Measurements from ENCODE around the gene GPR61. TPM values are rescaled to one million over a fixed set of nuclear protein-coding genes. Genes with fewer than 3 reads are reported as not detected.
A peak's percentile ranks its signal among the peaks of the same experiment; 100 is the strongest.

Gene GPR61, protein sequence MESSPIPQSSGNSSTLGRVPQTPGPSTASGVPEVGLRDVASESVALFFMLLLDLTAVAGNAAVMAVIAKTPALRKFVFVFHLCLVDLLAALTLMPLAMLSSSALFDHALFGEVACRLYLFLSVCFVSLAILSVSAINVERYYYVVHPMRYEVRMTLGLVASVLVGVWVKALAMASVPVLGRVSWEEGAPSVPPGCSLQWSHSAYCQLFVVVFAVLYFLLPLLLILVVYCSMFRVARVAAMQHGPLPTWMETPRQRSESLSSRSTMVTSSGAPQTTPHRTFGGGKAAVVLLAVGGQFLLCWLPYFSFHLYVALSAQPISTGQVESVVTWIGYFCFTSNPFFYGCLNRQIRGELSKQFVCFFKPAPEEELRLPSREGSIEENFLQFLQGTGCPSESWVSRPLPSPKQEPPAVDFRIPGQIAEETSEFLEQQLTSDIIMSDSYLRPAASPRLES
- polyA plus RNA-seq: under 1 TPM in 1 of 2 donors, not detected in 1; 0.06 TPM

DNA sequence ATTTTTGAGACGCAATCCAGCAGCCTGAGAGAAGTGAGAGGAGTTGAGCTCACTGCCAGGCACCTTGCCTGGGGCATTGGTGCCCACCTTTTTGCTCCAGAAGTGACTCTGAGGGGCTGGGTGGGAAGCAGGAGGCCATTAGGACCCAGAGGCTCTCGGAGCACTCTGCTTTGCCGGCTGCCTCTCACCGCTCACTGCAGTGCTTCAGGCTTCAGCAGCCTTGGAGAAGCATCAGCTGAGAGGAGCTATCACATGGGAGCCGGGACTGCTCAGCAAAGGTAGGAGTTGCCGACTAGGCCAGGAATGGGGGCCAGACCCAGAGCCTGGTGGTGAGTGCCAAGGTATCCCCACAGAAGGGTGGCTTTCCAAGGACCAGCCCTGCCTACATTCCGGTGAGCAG lies at the start of gene GPR61:
Gene GPR61, plus strand, starts transcription at position 197 of the 400 bp plus-strand sequence. CDS start 3,151 bp downstream, outside the sequence.
- WGBS, 2 donors: 56 to 67% methylated on average over 7 of the region's 7 CpGs
- H3K27ac ChIP-seq (ENCODE audit: low read depth in 2 of 2, low read length in 1 of 2): no peak within 1 kb of the TSS
- H3K27me3 ChIP-seq (ENCODE audit: control insufficient read depth in 1 of 2, insufficient read depth in 2 of 2, low read length in 2 of 2): no peaks in the 10 kb centered on the region
- H3K36me3 ChIP-seq (ENCODE audit: control insufficient read depth in 2 of 2, insufficient read depth in 2 of 2, low read length in 1 of 2): no peaks in the 10 kb centered on the region
- no peak within 1 kb of the TSS for H3K4me3 ChIP-seq (ENCODE audit: low read depth in 1 of 2, low read length in 2 of 2)
- H3K4me1 ChIP-seq (ENCODE audit: control insufficient read depth in 2 of 2, insufficient read depth in 2 of 2, low read length in 1 of 2): no peaks in the 10 kb centered on the region
- no peaks in the 10 kb centered on the region for H3K9me3 ChIP-seq (ENCODE audit: control insufficient read depth in 2 of 2, insufficient read depth in 1 of 2, low read depth in 1 of 2, low read length in 1 of 2)

DNA sequence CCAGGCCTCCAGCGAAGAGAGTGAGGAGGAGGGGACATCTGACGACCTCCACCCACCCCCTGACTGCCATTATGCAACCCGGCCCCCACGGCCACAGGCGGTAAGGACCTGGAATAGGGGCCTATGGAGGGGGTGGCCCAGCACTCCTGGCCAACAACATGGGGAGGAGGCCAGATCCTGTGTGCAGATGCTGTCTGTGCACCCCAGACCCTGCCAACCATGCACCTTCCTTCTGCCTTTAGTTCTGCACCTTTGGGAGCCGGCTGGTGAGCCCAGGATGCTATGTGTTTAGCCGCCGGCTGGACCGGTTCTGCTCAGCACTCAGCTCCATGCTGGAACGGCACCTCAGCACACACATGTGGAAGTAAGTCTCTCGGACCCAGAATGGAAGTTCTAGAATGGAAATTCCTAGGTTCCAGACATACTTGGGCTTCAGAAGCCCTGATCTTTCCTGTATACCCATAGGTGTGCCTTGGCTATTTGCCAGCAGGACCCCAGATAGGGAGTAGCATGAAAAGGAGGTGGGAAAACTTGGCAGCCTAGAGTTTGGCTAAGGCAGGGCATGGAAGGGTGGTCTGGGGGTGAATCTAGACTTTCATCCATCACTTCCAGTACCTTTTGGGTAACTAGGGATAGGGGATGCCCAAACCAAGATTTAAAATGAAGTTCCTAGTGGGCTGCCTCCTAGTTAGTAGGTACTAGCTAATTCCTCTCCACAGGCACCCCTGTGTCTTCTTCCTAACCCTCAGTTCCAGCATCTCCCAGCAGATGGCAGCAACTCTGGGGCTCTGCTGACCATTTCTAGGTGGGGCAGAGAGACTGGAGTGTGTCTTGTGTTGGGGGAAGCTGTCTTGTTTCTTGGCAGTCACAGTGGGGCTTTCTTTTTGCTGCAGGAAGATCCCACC lies 49.4 kb upstream of the GPR61 start:
- H3K27ac ChIP-seq (ENCODE audit: low read depth in 2 of 2, low read length in 1 of 2): no peak overlapping the region
- H3K36me3 ChIP-seq (ENCODE audit: control insufficient read depth in 2 of 2, insufficient read depth in 2 of 2, low read length in 1 of 2): peaks cover 7 to 22% of the 10 kb centered on the region in 2 donors
- peaks cover 2 to 8% of the 10 kb centered on the region in 2 donors for H3K4me1 ChIP-seq (ENCODE audit: control insufficient read depth in 2 of 2, insufficient read depth in 2 of 2, low read length in 1 of 2)
- H3K27me3 ChIP-seq (ENCODE audit: control insufficient read depth in 1 of 2, insufficient read depth in 2 of 2, low read length in 2 of 2): no peaks in the 10 kb centered on the region
- 82 to 83% methylated on average over 11 of the region's 11 CpGs for WGBS, 2 donors
- no peaks in the 10 kb centered on the region for H3K9me3 ChIP-seq (ENCODE audit: control insufficient read depth in 2 of 2, insufficient read depth in 1 of 2, low read depth in 1 of 2, low read length in 1 of 2)
- H3K4me3 ChIP-seq (ENCODE audit: low read depth in 1 of 2, low read length in 2 of 2): no peak overlapping the region

DNA sequence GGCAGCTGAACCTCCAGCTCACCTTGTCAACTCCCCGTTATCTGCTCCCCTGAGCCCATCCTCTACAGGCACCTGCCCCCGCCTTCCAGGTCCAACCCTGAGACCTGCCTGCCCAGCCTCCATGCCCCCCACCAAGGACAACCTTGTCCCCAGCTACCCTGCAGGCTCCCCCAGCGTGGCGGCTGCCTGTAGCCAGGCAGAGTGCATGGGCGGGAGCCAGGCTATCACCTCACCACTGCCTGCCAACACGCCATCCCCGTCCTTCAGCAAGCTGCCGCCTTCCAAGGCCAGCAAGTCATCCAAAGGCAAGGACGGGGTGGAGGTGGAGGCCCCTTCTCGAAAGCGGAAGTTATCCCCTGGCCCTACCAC lies 48.8 kb upstream of the GPR61 start:
- Histone ChIP-seq H3K9me3 (ENCODE audit: control insufficient read depth in 2 of 2, insufficient read depth in 1 of 2, low read depth in 1 of 2, low read length in 1 of 2) (no peaks in the 10 kb centered on the region), H3K4me3 (ENCODE audit: low read depth in 1 of 2, low read length in 2 of 2) (no peak overlapping the region), H3K27me3 (ENCODE audit: control insufficient read depth in 1 of 2, insufficient read depth in 2 of 2, low read length in 2 of 2) (no peaks in the 10 kb centered on the region), H3K4me1 (ENCODE audit: control insufficient read depth in 2 of 2, insufficient read depth in 2 of 2, low read length in 1 of 2) (peaks cover 2 to 10% of the 10 kb centered on the region in 2 donors), H3K36me3 (ENCODE audit: control insufficient read depth in 2 of 2, insufficient read depth in 2 of 2, low read length in 1 of 2) (peaks cover 9 to 25% of the 10 kb centered on the region in 2 donors), H3K27ac (ENCODE audit: low read depth in 2 of 2, low read length in 1 of 2) (no peak overlapping the region)
- 85 to 92% methylated on average over 11 of the region's 11 CpGs for WGBS, 2 donors

DNA sequence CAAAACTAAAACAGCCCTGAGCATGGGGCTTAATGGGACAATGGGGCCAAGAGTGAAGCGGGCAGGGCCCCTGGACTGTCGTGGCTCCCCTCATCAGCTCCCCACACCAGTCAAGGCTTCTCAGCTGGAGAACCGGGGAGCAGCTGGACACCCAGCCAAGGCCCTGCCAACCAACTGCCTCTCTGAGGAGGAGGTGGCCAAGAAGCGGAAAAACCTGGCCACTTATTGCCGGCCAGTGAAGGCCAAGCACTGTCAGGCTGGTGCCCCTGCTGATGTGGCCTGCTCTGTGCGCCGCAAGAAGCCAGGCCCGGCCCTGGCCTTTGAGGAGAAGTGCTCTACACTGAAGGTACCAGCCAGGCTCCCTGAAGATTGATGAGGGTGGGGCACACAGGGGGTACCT lies 48.3 kb upstream of the GPR61 start:
- no peak overlapping the region for H3K4me3 ChIP-seq (ENCODE audit: low read depth in 1 of 2, low read length in 2 of 2)
- H3K27ac ChIP-seq (ENCODE audit: low read depth in 2 of 2, low read length in 1 of 2): no peak overlapping the region
- H3K36me3 ChIP-seq (ENCODE audit: control insufficient read depth in 2 of 2, insufficient read depth in 2 of 2, low read length in 1 of 2): peaks cover 9 to 27% of the 10 kb centered on the region in 2 donors
- H3K27me3 ChIP-seq (ENCODE audit: control insufficient read depth in 1 of 2, insufficient read depth in 2 of 2, low read length in 2 of 2): no peaks in the 10 kb centered on the region
- peaks cover 2 to 10% of the 10 kb centered on the region in 2 donors for H3K4me1 ChIP-seq (ENCODE audit: control insufficient read depth in 2 of 2, insufficient read depth in 2 of 2, low read length in 1 of 2)
- no peaks in the 10 kb centered on the region for H3K9me3 ChIP-seq (ENCODE audit: control insufficient read depth in 2 of 2, insufficient read depth in 1 of 2, low read depth in 1 of 2, low read length in 1 of 2)
- 95 to 96% methylated on average over 8 of the region's 8 CpGs for whole genome bisulfite sequencing, 2 donors

DNA sequence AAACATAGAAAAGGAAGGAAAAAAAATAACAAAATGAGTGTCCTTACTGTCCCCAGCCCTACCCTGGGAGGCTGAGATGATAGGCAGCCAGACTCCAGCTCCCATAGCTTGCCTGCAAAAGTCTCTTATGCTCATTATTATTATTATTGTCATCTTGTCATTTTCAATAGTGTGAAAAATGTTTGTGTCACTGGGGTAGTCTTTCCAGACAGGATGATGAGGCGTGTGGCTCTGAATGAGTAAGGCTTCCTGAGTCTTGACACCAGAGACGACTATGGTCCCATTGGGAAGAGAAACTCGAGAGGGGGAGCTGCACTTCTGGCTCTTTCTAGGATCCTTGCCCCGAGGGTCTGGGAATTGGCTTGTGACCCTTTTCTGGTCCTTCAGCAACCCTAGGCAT lies 46.9 kb upstream of the GPR61 start:
- Histone ChIP-seq H3K4me3 (ENCODE audit: low read depth in 1 of 2, low read length in 2 of 2) (no peak overlapping the region), H3K27me3 (ENCODE audit: control insufficient read depth in 1 of 2, insufficient read depth in 2 of 2, low read length in 2 of 2) (no peaks in the 10 kb centered on the region), H3K36me3 (ENCODE audit: control insufficient read depth in 2 of 2, insufficient read depth in 2 of 2, low read length in 1 of 2) (peaks cover 8 to 32% of the 10 kb centered on the region in 2 donors), H3K27ac (ENCODE audit: low read depth in 2 of 2, low read length in 1 of 2) (no peak overlapping the region), H3K4me1 (ENCODE audit: control insufficient read depth in 2 of 2, insufficient read depth in 2 of 2, low read length in 1 of 2) (peaks cover 2 to 10% of the 10 kb centered on the region in 2 donors), H3K9me3 (ENCODE audit: control insufficient read depth in 2 of 2, insufficient read depth in 1 of 2, low read depth in 1 of 2, low read length in 1 of 2) (no peaks in the 10 kb centered on the region)
- WGBS, 2 donors: 79 to 83% methylated on average over 4 of the region's 4 CpGs

DNA sequence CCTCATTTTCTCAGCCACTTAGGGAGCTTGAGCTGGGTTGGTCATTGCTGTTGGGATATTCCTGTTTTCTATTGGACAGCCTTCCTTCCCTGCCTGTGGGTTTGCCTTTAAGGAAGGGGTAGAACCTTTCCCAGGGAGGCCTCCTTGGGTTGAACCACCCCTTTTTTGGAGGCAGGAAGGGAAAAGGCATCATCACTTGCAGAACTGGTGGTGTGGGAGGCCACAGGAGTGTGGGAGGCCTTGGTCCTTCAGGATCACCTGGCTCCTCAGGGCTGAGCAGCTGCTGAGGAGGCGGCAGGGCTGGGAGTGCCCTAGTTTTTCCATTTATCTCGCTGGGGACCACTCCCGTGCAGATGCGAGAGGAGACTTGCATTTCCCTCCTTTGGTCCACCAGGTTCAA lies 46.4 kb upstream of the GPR61 start:
- H3K4me3 ChIP-seq (ENCODE audit: low read depth in 1 of 2, low read length in 2 of 2): no peak overlapping the region
- H3K4me1 ChIP-seq (ENCODE audit: control insufficient read depth in 2 of 2, insufficient read depth in 2 of 2, low read length in 1 of 2): peaks cover 4 to 11% of the 10 kb centered on the region in 2 donors
- WGBS, 2 donors: 49 to 64% methylated on average over 4 of the region's 4 CpGs
- H3K27me3 ChIP-seq (ENCODE audit: control insufficient read depth in 1 of 2, insufficient read depth in 2 of 2, low read length in 2 of 2): no peaks in the 10 kb centered on the region
- peak overlapping the region in 1 of 2 donors; percentile 2 for H3K27ac ChIP-seq (ENCODE audit: low read depth in 2 of 2, low read length in 1 of 2)
- peaks cover 3 to 33% of the 10 kb centered on the region in 2 donors for H3K36me3 ChIP-seq (ENCODE audit: control insufficient read depth in 2 of 2, insufficient read depth in 2 of 2, low read length in 1 of 2)
- no peaks in the 10 kb centered on the region for H3K9me3 ChIP-seq (ENCODE audit: control insufficient read depth in 2 of 2, insufficient read depth in 1 of 2, low read depth in 1 of 2, low read length in 1 of 2)

DNA sequence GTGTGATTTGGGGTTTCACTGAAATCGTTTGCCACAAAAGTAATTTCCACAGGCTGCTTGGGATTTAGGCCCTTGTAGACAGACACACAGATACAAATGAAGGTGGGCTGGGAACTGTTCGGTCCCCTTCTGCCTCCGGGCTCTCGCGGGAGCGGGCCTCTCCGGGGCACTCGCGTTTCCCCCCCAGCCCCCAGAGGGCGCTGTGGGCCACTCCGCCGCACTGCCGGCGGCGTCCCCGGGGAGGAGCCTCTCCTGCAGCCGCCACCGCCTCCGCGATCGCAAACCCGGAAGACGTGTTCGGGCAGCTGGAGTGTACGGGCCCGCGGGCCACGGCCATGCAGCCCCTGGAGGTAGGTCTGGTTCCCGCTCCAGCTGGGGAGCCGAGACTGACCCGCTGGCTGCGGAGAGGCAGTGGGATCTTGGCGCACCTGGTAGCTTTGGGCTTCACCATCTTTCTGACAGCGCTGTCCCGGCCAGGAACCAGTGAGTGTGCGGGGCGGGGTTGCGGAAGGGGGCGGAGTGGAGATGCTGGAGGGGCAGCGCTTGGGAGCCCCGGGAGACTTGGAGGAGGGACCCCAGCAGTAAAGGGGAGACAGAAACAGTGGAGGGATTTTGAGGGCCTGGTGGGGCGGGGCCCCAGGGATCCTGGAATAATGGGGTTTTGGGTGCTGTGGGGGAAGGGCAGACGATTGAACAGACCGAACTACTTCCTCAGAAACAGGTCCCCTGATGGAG lies 45.7 kb upstream of the GPR61 start, which contains the start of gene CYB561D1:
Gene CYB561D1, plus strand, starts transcription at position 290 of the 735 bp plus-strand sequence. Its CDS starts 46 bp downstream, at position 336.
- H3K27ac ChIP-seq (ENCODE audit: low read depth in 2 of 2, low read length in 1 of 2): peak within 1 kb of the TSS; percentile 85 to 91
- WGBS, 2 donors: 0% methylated on average over 44 of the region's 44 CpGs
- no peaks in the 10 kb centered on the region for H3K27me3 ChIP-seq (ENCODE audit: control insufficient read depth in 1 of 2, insufficient read depth in 2 of 2, low read length in 2 of 2)
- H3K4me1 ChIP-seq (ENCODE audit: control insufficient read depth in 2 of 2, insufficient read depth in 2 of 2, low read length in 1 of 2): peaks cover 4 to 13% of the 10 kb centered on the region in 2 donors
- peak within 1 kb of the TSS; percentile 80 to 99 for H3K4me3 ChIP-seq (ENCODE audit: low read depth in 1 of 2, low read length in 2 of 2)
- H3K9me3 ChIP-seq (ENCODE audit: control insufficient read depth in 2 of 2, insufficient read depth in 1 of 2, low read depth in 1 of 2, low read length in 1 of 2): no peaks in the 10 kb centered on the region
- peaks cover 2 to 30% of the 10 kb centered on the region in 2 donors for H3K36me3 ChIP-seq (ENCODE audit: control insufficient read depth in 2 of 2, insufficient read depth in 2 of 2, low read length in 1 of 2)

DNA sequence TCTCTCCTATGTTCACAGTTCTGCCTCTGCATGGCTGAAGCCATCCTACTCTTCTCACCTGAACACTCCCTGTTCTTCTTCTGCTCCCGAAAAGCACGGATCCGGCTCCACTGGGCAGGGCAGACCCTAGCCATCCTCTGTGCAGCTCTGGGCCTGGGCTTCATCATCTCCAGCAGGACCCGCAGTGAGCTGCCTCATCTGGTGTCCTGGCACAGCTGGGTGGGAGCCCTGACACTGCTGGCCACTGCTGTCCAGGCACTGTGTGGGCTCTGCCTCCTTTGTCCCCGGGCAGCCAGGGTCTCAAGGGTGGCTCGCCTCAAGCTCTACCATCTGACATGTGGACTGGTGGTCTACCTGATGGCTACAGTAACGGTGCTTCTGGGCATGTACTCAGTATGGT lies 43.9 kb upstream of the GPR61 start:
- peaks cover 4 to 17% of the 10 kb centered on the region in 2 donors for H3K4me1 ChIP-seq (ENCODE audit: control insufficient read depth in 2 of 2, insufficient read depth in 2 of 2, low read length in 1 of 2)
- 92 to 96% methylated on average over 7 of the region's 7 CpGs for WGBS, 2 donors
- H3K9me3 ChIP-seq (ENCODE audit: control insufficient read depth in 2 of 2, insufficient read depth in 1 of 2, low read depth in 1 of 2, low read length in 1 of 2): no peaks in the 10 kb centered on the region
- H3K4me3 ChIP-seq (ENCODE audit: low read depth in 1 of 2, low read length in 2 of 2): no peak overlapping the region
- H3K36me3 ChIP-seq (ENCODE audit: control insufficient read depth in 2 of 2, insufficient read depth in 2 of 2, low read length in 1 of 2): peaks cover 2 to 25% of the 10 kb centered on the region in 2 donors
- no peaks in the 10 kb centered on the region for H3K27me3 ChIP-seq (ENCODE audit: control insufficient read depth in 1 of 2, insufficient read depth in 2 of 2, low read length in 2 of 2)
- H3K27ac ChIP-seq (ENCODE audit: low read depth in 2 of 2, low read length in 1 of 2): no peak overlapping the region

All from esophagus (tissue), 2 donors.